SK-N-SH treated with all-trans-retinoic acid at 6 μM for 48 hours (cell line): ENCODE data around the gene LRRC4C.

ENCODE experiments used
- ATAC-seq: fragments of 200-7000 bp; cut with Tn5 transposase; 3 replicates; pipeline ENCODE4 v1.9.1; 2020; ENCODE audit warnings: mild to moderate bottlenecking, moderate library complexity
- BACH2 ChIP-seq: fragments of 250-450 bp; sonication (Bioruptor Pico); IDR thresholded peaks from 2 replicates; pipeline ENCODE4 v1.9.0; 2021; ENCODE audit warnings: mild to moderate bottlenecking, borderline replicate concordance
- CREB5 ChIP-seq: fragments of 250-450 bp; sonication (Bioruptor Pico); IDR thresholded peaks from 2 replicates; pipeline ENCODE4 v1.5.1; 2020; ENCODE audit warnings: low read depth, mild to moderate bottlenecking, moderate library complexity
- CSDC2 ChIP-seq: fragments of 250-450 bp; sonication (Bioruptor Pico); IDR thresholded peaks from 2 replicates; pipeline ENCODE4 v1.5.0; 2020; ENCODE audit warnings: mild to moderate bottlenecking, moderate library complexity
- CSRNP3 ChIP-seq: fragments of 250-450 bp; sonication (Bioruptor Pico); IDR thresholded peaks from 2 replicates; pipeline ENCODE4 v1.5.1; 2021; ENCODE audit warnings: mild to moderate bottlenecking, moderate library complexity
- GLIS3 ChIP-seq: fragments of 250-450 bp; sonication (Bioruptor Pico); IDR thresholded peaks from 2 replicates; pipeline ENCODE4 v1.5.0; 2020; ENCODE audit warnings: mild to moderate bottlenecking, moderate library complexity
- ISL1 ChIP-seq: fragments of 250-450 bp; sonication (Bioruptor Pico); IDR thresholded peaks from 2 replicates; pipeline ENCODE4 v2.1.2; 2022; ENCODE audit warnings: mild to moderate bottlenecking, moderate library complexity
- OSR1 ChIP-seq: fragments of 250-450 bp; sonication (Bioruptor Pico); IDR thresholded peaks from 2 replicates; pipeline ENCODE4 v1.8.0; 2022; ENCODE audit warnings: moderate library complexity, mild to moderate bottlenecking, inconsistent platforms
- PATZ1 ChIP-seq: fragments of 250-450 bp; sonication (Bioruptor Pico); IDR thresholded peaks from 2 replicates; pipeline ENCODE4 v1.8.0; 2020; ENCODE audit warnings: mild to moderate bottlenecking, moderate library complexity, borderline replicate concordance
- PPARA ChIP-seq: fragments of 250-450 bp; sonication (Bioruptor Pico); IDR thresholded peaks from 2 replicates; pipeline ENCODE4 v1.5.0; 2020; ENCODE audit warnings: mild to moderate bottlenecking, borderline replicate concordance
- RARB ChIP-seq: fragments of 250-450 bp; sonication (Bioruptor Pico); IDR thresholded peaks from 2 replicates; pipeline ENCODE4 v1.8.0; 2021; ENCODE audit warnings: mild to moderate bottlenecking, moderate library complexity
- SNAI2 ChIP-seq: fragments of 250-450 bp; sonication (Bioruptor Pico); IDR thresholded peaks from 2 replicates; pipeline ENCODE4 v1.5.0; 2020; ENCODE audit warnings: mild to moderate bottlenecking, moderate library complexity
- TCF4 ChIP-seq: fragments of 250-450 bp; sonication (Bioruptor Pico); IDR thresholded peaks from 2 replicates; pipeline ENCODE4 v1.8.0; 2021; ENCODE audit warnings: mild to moderate bottlenecking, moderate library complexity, borderline replicate concordance
- TOX ChIP-seq: fragments of 250-450 bp; sonication (Bioruptor Pico); IDR thresholded peaks from 2 replicates; pipeline ENCODE4 v1.8.0; 2021; ENCODE audit warnings: mild to moderate bottlenecking, moderate library complexity, borderline replicate concordance
- TSHZ2 ChIP-seq: fragments of 250-450 bp; sonication (Bioruptor Pico); IDR thresholded peaks from 2 replicates; pipeline ENCODE4 v1.5.0; 2020; ENCODE audit warnings: mild to moderate bottlenecking, moderate library complexity
- ZC3H10 ChIP-seq: fragments of 250-450 bp; sonication (Bioruptor Pico); IDR thresholded peaks from 2 replicates; pipeline ENCODE4 v1.5.1; 2021; ENCODE audit warnings: mild to moderate bottlenecking, moderate library complexity
- ZFP3 ChIP-seq: fragments of 250-450 bp; sonication (Bioruptor Pico); IDR thresholded peaks from 2 replicates; pipeline ENCODE4 v1.5.0; 2020; ENCODE audit warnings: mild to moderate bottlenecking, moderate library complexity
- ZNF565 ChIP-seq: fragments of 450-650 bp; formaldehyde crosslinking; conservative IDR thresholded peaks from 2 replicates; pipeline ENCODE4 v1.5.0; 2020; ENCODE audit warnings: low read depth, mild to moderate bottlenecking, moderate library complexity
- ZNF70 ChIP-seq: fragments of 450-650 bp; formaldehyde crosslinking; IDR thresholded peaks from 2 replicates; pipeline ENCODE4 v1.5.0; 2020; ENCODE audit warnings: mild to moderate bottlenecking, moderate library complexity
- ZNF8 ChIP-seq: fragments of 450-650 bp; formaldehyde crosslinking; IDR thresholded peaks from 2 replicates; pipeline ENCODE4 v1.5.0; 2020; ENCODE audit warnings: mild to moderate bottlenecking, moderate library complexity

LRRC4C gene

GRCh38 chr11:41328324-41328723 lies 131.1 kb downstream of the LRRC4C start:
- no peak for ATAC-seq
- TF ChIP-seq GLIS3 (CRISPR knock-in tag) (no peak), RARB (CRISPR knock-in tag) (no peak), TSHZ2 (CRISPR knock-in tag) (no peak), ZFP3 (CRISPR knock-in tag) (no peak), TOX (CRISPR knock-in tag) (no peak), CSRNP3 (no peak), BACH2 (CRISPR knock-in tag) (no peak), PATZ1 (CRISPR knock-in tag) (no peak)
- TF ChIP-seq, all 23 proteins: peak for 0

GRCh38 chr11:41323446-41323845 lies 136.0 kb downstream of the LRRC4C start:
- ATAC-seq = no peak

GRCh38 chr11:41320653-41321052 lies 138.8 kb downstream of the LRRC4C start:
- TF ChIP-seq BACH2 (CRISPR knock-in tag) = no peak
- no peak for TF ChIP-seq TCF4 (CRISPR knock-in tag)
- no peak for TF ChIP-seq CSRNP3
- no peak for TF ChIP-seq TOX (CRISPR knock-in tag)
- TF ChIP-seq SNAI2 (CRISPR knock-in tag) = no peak
- TF ChIP-seq RARB (CRISPR knock-in tag) = no peak
- no peak for TF ChIP-seq OSR1 (CRISPR knock-in tag)
- TF ChIP-seq CSDC2 (CRISPR knock-in tag) = no peak
- TF ChIP-seq ISL1 (CRISPR knock-in tag) = no peak
- no peak for TF ChIP-seq CREB5 (CRISPR knock-in tag)
- TF ChIP-seq TSHZ2 (CRISPR knock-in tag) = no peak
- TF ChIP-seq PATZ1 (CRISPR knock-in tag) = no peak
- no peak for TF ChIP-seq ZC3H10 (CRISPR knock-in tag)
- TF ChIP-seq PPARA (CRISPR knock-in tag) = no peak
- TF ChIP-seq ZNF565 = no peak
- TF ChIP-seq ZNF70 (CRISPR knock-in tag) = no peak
- ATAC-seq = no peak

More at GRCh38 chr11:41323446-41323845, 136.0 kb downstream of the LRRC4C start:
- TF ChIP-seq ZNF8 (CRISPR knock-in tag) = no peak
- TF ChIP-seq TCF4 (CRISPR knock-in tag) = no peak
- no peak for TF ChIP-seq OSR1 (CRISPR knock-in tag)
- TF ChIP-seq, all 23 proteins: peak for 0
